Choroid plexus epithelial cell (primary cell): ENCODE measurements around the gene TTC28.
"Not testable (repeated sequence)": the region's sequence is repeated elsewhere in the genome, so short reads cannot be mapped to it uniquely, and the experiment has no call there.

Experiments
- DNase-seq: peaks from one replicate; pipeline ENCODE4 v3.0.0-alpha.2; 2010; ENCODE audit warnings: low read depth
- H3K4me3 ChIP-seq: 2 replicates; pipeline ENCODE4 v1.5.1; 2011; ENCODE audit warnings: low read depth, mild to moderate bottlenecking, control low read depth, low read length, moderate library complexity
- TF ChIP-seq, protein P1 (sequence below): conservative IDR thresholded peaks from 2 replicates; pipeline ENCODE4 v1.5.1; 2011; ENCODE audit warnings: low read depth, mild to moderate bottlenecking, control low read depth, inconsistent platforms, low read length, moderate library complexity

Gene TTC28

DNA sequence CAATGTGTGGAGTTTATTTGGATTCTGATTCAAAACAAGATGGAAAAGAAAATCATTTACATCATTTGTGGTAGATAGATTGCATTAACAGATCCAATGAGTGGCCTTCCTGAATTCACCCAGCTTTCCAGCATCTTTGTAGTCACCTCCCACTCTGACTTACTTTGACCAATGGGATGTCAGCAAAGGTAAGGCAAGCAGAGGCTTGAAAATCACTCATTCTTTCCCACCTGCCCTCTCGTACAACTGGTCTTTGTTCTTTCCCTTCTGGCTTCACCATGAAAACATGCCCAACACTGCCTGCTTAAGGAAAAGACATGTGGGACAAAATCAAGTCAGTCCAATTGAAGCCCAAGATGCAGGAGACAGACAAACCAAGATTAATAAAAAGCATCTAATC, 202.1 kb downstream of the TTC28 start:
- TF ChIP-seq, protein P1, sequence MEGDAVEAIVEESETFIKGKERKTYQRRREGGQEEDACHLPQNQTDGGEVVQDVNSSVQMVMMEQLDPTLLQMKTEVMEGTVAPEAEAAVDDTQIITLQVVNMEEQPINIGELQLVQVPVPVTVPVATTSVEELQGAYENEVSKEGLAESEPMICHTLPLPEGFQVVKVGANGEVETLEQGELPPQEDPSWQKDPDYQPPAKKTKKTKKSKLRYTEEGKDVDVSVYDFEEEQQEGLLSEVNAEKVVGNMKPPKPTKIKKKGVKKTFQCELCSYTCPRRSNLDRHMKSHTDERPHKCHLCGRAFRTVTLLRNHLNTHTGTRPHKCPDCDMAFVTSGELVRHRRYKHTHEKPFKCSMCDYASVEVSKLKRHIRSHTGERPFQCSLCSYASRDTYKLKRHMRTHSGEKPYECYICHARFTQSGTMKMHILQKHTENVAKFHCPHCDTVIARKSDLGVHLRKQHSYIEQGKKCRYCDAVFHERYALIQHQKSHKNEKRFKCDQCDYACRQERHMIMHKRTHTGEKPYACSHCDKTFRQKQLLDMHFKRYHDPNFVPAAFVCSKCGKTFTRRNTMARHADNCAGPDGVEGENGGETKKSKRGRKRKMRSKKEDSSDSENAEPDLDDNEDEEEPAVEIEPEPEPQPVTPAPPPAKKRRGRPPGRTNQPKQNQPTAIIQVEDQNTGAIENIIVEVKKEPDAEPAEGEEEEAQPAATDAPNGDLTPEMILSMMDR = no peak
- H3K4me3 ChIP-seq = no peak overlapping the region
- DNase-seq = no peak

GRCh38 chr22:28474330-28474729, 205.3 kb downstream of the TTC28 start:
- no peak for DNase-seq
- no peak overlapping the region for H3K4me3 ChIP-seq
- TF ChIP-seq, protein P1 = no peak

DNA sequence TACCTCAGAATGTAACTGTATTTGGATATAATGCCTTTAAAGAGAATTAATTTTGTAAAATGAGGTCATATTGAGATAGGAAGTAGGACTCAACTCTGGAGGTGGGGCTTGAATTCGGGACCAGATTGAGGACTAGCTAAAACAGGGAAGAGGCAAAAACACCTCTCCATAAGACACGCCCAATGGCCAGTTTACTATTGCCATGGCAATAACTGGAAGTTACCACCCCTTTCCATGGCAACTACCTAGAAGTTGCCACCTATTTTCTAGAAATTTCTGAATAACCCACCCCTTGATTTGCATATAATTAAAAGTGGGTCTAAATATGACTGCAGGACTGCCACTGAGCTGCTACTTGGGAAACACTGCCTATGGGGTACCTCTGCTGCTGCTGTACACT, 206.4 kb downstream of the TTC28 start:
- no peak for DNase-seq
- TF ChIP-seq, protein P1 = no peak
- no peak overlapping the region for H3K4me3 ChIP-seq

GRCh38 chr22:28467055-28467454, 212.6 kb downstream of the TTC28 start:
- not testable (repeated sequence) for H3K4me3 ChIP-seq, DNase-seq

DNA sequence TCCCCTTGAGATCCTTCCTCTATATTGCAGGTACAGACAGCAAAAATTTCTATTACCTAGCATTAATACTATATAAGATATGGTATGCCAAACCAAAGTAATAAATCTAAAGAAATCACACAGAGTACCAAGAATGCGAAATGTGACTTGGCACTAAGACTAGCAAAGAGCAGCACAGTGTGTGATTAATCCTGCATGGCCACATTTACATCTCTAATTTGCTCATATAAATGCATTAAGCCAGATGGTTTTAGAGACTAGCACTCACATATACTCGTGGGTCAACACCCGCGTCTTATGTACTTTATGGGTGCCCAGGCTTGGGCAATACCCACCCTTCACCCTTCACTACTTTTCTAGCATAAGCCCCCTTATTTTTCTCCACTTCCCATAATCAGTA, 213.2 kb downstream of the TTC28 start:
- TF ChIP-seq, protein P1 = no peak
- no peak for DNase-seq
- H3K4me3 ChIP-seq = no peak overlapping the region

- H3K4me3 ChIP-seq = no peak overlapping the region
- TF ChIP-seq, protein P1 = no peak
- no peak for DNase-seq
These were observed 213.8 kb downstream of the TTC28 start for GRCh38 chr22:28465841-28466240.

DNA sequence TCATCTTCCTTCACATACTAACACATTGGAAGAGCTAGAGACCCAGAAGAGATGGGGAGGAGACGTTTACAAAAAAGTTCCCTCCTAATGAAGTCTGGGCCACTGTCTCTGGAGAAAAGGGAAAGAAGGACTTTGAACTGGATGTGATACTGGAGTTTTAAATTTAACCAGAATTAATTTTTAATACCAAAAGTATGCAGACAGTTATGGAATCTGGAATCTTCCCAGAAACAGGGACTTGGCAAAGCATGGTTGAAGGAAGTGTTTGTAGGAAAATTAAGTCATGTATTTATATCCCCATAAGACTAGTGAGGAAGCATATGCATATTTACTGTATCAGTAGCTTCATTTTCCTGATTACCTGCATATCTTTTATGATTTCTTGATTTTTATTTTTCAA, 215.5 kb downstream of the TTC28 start:
- no peak for DNase-seq
- TF ChIP-seq, protein P1 = no peak
- no peak overlapping the region for H3K4me3 ChIP-seq

- not testable (repeated sequence) for DNase-seq
These were observed 216.2 kb downstream of the TTC28 start for GRCh38 chr22:28463408-28463807.

More at GRCh38 chr22:28463408-28463807, 216.2 kb downstream of the TTC28 start:
- not testable (repeated sequence) for H3K4me3 ChIP-seq
